ENCODE data around the gene ADM.
A peak's percentile ranks its signal among the peaks of the same experiment; 100 is the strongest.

DNA sequence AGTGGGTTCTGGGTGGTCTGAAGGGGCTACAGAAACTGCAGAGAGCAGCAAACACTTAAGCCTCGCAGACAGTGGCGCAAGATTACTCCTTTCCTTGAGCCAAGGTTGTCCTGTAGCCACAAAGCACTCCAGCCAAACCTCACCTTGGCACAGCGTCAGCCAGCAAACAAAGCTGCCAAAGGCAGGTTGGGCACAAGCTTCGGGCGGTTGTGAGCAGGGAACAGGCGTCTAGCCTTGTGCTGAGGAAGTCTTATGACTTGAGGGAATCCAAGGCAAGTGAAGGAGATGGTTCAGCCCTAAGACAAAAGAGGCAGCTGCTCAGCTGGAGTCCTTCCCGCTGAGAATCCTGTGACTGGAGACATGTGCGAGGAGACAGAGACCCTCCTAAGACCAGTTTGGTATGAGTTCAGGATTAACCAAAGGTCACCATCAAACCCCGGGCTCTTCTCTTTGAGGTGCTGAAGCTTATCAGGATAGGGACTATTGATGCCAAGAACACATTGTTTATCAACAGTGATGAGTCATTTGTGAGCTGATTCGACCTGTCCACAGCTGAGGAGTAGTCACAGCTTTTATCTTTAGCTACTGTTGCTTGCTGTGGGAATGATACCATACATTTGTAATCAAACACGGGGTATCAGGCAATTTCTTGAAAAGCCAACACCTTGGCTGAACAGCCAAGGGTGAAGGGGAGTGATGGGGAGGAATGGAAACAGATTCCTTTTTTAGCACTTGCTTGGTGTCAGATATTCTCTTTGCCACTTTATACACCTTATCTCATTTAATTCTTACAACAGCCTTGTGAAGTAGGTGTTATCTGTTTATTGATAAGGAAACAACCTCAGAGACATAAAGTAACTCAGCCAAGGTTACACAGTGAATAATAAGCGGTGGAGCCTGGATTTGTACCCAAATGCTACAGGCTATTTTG, 4.6 kb downstream of the ADM start:
- TF ChIP-seq, protein P1, sequence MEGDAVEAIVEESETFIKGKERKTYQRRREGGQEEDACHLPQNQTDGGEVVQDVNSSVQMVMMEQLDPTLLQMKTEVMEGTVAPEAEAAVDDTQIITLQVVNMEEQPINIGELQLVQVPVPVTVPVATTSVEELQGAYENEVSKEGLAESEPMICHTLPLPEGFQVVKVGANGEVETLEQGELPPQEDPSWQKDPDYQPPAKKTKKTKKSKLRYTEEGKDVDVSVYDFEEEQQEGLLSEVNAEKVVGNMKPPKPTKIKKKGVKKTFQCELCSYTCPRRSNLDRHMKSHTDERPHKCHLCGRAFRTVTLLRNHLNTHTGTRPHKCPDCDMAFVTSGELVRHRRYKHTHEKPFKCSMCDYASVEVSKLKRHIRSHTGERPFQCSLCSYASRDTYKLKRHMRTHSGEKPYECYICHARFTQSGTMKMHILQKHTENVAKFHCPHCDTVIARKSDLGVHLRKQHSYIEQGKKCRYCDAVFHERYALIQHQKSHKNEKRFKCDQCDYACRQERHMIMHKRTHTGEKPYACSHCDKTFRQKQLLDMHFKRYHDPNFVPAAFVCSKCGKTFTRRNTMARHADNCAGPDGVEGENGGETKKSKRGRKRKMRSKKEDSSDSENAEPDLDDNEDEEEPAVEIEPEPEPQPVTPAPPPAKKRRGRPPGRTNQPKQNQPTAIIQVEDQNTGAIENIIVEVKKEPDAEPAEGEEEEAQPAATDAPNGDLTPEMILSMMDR (IDR thresholded peaks at IDR 0.05 in 4 of 5, conservative IDR thresholded peaks at IDR 0.05 in 1 of 5), result no peak
- peak in 1 of 2 donors; percentile 24 for TF ChIP-seq POLR2A (IDR thresholded peaks at IDR 0.05)
